ENCODE results near the gene JUP.

Gene JUP

DNA sequence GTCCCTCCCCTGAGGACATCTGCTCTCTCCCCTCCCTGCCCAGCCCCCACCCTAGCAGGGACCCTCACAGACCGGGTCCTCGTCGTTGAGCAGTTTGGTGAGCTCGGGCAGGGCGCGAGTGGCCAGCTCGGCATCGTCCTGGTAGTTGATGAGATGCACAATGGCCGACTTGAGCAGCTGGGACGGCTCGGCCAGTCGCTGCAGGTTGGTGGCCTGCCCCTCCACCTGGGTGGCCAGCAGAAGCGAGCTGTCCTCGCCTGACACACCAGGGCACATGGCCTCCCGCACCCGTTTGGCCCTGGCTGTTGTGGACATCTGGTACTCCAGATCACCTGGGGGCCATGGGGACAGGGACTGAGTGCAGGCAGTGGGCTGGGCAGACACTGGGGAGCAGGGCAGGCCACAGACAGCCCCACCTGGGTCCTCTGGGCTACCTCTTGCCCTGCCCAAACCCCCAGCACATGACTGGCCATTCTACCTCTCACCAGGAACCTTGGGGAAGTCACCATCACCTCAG, 17.1 kb downstream of the JUP start:
- TF ChIP-seq, protein P1, sequence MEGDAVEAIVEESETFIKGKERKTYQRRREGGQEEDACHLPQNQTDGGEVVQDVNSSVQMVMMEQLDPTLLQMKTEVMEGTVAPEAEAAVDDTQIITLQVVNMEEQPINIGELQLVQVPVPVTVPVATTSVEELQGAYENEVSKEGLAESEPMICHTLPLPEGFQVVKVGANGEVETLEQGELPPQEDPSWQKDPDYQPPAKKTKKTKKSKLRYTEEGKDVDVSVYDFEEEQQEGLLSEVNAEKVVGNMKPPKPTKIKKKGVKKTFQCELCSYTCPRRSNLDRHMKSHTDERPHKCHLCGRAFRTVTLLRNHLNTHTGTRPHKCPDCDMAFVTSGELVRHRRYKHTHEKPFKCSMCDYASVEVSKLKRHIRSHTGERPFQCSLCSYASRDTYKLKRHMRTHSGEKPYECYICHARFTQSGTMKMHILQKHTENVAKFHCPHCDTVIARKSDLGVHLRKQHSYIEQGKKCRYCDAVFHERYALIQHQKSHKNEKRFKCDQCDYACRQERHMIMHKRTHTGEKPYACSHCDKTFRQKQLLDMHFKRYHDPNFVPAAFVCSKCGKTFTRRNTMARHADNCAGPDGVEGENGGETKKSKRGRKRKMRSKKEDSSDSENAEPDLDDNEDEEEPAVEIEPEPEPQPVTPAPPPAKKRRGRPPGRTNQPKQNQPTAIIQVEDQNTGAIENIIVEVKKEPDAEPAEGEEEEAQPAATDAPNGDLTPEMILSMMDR (conservative IDR thresholded peaks at IDR 0.05): no peak
- no peak overlapping the region for H3K27ac ChIP-seq

DNA sequence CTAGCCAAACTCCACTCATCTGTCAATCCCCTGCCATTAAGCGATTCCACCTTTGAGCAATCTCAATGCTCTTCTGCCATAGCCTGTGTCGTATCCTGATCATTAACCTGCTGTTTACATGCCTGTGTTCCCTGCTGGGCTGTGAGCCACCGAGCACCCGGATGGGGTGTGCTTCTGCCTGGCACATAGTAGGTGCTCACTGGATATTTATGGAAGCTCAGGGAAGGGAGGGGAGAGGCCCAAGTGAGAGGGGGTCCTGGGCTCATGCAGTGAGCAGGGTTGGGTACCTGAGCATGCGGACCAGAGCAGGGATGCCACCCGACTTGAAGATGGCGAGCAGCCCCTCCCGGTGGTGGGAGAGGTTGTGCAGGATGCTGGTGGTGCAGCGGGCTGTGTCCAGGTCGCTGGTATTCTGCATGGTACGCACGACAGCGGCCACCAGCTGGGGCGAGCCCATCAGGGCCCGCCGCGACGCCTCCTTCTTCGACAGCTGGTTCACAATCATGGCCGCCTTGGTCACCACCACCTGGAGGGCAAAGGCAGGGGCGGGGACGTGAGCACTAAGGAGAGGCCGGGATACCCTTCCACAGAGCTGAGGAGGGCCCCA, 17.7 kb downstream of the JUP start:
- H3K27ac ChIP-seq: no peak overlapping the region
- TF ChIP-seq, protein P1 (conservative IDR thresholded peaks at IDR 0.05): no peak

DNA sequence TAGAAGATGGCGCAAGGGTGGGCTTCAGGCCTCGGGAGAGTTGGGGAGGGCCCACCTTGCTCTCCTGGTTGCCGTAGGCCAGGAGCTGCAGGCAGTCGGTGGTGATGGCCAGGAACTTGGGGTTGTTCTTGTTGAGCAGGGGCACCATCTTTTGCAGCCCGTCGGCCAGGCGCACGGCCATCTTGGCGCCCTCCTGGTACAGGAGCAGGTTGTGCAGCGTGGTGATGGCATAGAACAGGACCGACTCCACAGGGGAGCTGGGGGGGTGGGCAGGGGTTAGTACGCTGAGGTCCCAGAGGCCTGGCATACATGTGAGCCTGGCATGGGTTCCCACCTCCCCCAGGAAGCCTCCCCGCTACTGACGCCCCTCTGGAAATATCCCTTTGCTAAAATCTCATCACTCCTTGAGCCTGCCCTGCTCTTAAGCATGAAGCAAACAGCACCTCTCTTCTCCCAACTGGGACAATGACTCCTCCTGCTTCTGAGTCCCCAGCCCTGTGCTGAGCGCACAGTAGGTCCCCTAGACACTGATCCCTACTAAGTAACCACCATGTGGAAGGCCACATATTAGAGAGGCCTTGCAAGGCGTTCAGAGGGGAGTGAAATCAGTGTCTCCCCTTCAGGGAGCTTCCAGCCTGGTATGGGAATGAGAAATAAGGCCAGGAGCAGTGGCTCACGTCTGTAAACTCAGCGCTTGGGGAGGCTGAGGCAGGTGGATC, 19.0 kb downstream of the JUP start:
- TF ChIP-seq, protein P1 (conservative IDR thresholded peaks at IDR 0.05): no peak
- H3K27ac ChIP-seq: no peak overlapping the region

DNA sequence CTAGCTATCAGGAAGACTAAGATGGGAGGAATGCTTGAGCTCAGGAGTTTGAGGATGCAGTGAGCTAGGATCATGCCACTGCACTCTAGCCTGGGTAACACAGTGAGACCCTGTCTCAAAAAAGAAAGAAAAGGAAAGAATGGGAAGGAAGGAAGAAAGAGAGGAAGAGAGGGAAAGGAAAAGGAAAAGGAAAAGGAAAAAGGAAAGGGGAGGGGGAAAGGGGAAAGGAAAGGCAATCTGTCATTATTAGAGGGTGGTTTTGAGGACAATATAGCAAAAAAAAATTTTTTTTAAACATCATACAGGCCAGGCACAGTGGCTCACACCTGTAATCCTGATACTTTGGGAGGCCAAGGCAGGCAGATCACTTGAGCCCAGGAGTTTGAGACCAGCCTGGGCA, 20.4 kb downstream of the JUP start:
- TF ChIP-seq, protein P1 (conservative IDR thresholded peaks at IDR 0.05): no peak

DNA sequence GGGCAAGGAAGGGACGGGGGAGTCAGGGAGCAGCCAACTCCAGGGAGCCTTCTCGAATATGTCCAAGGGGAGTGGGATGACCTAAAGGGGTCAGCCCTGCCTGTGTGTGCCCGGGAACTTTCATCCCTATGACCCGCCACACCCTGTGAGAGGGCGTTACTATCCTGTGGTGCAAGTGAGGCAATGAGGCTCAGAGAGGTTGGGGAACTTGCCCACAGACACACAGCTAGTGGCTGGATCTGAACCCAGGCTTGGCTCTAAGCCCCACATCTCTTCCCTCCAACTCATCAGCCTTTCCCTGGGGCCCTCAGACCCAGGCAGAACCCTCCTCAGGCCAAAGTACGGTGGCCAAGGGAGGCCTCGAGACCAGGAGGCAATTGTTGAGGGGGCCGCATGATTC, 23.2 kb downstream of the JUP start:
- TF ChIP-seq, protein P1 (conservative IDR thresholded peaks at IDR 0.05): no peak
- no peak overlapping the region for H3K27ac ChIP-seq

More for the DNA sequence above, 20.4 kb downstream of the JUP start:
- H3K27ac ChIP-seq: no peak overlapping the region

DNA sequence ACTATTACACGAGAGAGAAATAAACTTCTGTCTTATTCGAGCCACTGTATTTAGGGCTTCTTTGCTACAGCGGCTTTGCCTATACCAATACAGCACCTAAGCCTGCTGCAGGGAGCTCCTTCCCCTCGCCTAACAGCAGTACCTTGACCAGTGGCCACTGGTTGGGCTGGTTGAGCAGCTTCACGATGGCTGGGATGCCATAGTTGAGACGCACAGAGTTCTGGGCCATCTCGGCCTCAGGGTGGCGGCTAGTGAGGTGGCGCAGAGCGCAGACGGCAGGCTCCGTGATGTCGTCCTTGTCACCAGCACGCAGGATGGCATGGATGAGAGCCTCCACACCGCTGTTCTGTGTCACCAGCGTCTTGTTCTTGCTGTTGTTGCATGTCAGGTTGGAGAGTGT, 23.7 kb downstream of the JUP start:
- H3K27ac ChIP-seq: no peak overlapping the region
- TF ChIP-seq, protein P1 (conservative IDR thresholded peaks at IDR 0.05): no peak

DNA sequence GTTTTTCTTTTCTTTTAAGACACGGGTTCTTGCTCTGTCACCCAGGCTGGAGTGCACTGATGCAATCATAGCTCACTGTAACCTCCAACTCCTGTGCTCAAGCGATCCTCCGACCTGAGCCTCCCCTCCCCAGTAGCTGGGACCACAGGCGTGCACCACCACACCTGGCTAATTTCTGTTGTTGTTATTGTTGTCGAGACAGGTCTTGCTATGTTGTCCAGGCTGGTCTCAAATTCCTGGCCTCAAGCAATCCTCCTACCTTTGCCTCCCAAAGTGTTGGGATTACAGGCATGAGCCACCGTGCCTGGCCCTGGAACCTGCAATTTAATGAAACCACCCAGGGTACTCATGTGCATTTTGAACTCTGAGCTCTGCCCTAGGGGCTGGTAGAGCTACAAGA, 24.1 kb downstream of the JUP start:
- TF ChIP-seq, protein P1 (conservative IDR thresholded peaks at IDR 0.05): no peak
- H3K27ac ChIP-seq: no peak overlapping the region
